Measurements from ENCODE around the gene PTPRK. TPM values are rescaled to one million over a fixed set of nuclear protein-coding genes. Genes with fewer than 3 reads are reported as not detected.

The PTPRK gene
- total and polyA plus RNA-seq, 2 of the 13 experiments (the other 11 are each of a cell fraction or from before 2014, with no cell fraction given): 43.6 to 98.3 TPM

DNA sequence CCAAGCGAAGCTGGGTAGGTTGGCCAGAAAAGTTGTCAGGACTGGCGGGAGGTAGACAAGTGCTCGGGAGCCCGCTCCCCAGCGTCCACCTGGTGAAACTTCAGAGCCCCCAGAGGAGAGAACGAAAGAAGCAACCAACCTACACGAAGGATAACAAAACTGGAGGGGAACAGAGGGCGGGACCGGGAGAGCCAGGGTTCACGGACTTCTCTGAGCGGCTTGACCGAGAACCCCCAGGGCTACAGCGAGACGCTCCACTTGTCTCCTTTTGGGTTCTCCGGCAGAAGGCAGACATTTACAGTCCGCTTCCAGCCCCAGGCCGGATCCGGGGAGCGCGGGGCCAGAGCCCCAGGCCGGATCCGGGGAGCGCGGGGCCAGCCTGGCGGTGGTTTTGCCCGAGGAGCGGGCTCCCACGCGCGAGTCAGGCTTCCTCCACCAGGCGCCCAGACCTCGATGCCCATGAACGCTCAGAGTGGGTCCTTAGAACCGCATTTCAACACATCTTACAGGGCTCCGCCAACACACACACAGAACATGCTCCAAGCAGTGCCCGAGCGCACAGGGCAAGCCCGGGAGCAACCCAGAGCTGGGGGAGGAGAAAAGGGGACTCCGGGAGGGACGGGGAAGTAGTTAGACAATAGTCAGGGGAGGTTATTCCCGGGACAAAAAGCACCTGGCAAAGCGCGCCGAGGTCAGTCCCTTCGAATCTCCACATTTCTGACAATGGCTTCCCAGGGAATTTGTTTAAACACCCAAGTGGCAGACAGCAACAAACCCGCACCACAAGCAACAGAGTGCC is 1.1 kb downstream of the PTPRK start (continued):
- TF ChIP-seq, protein P1, sequence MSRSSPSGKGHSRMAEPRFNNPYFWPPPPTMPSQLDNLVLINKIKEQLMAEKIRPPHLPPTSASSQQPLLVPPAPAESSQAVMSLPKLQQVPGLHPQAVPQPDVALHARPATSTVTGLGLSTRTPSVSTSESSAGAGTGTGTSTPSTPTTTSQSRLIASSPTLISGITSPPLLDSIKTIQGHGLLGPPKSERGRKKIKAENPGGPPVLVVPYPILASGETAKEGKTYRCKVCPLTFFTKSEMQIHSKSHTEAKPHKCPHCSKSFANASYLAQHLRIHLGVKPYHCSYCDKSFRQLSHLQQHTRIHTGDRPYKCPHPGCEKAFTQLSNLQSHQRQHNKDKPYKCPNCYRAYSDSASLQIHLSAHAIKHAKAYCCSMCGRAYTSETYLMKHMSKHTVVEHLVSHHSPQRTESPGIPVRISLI (CRISPR knock-in tag; IDR thresholded peaks at IDR 0.05; ENCODE audit: borderline replicate concordance): no peak
- TF ChIP-seq ZNF136 (CRISPR knock-in tag; IDR thresholded peaks at IDR 0.05; ENCODE audit: low read depth) (peak; percentile 59; the same call in 1 of the 2 replicates), HOXA9 (CRISPR knock-in tag; IDR thresholded peaks at IDR 0.05; ENCODE audit: borderline replicate concordance) (no peak), KMT2A (CRISPR knock-in tag; IDR thresholded peaks at IDR 0.05) (peak; percentile 87), ZBTB42 (CRISPR knock-in tag; IDR thresholded peaks at IDR 0.05) (peak; percentile 21; the same call in 1 of the 2 replicates), SALL2 (CRISPR knock-in tag; IDR thresholded peaks at IDR 0.05) (no peak; the same call in 1 of the 2 replicates), ZSCAN31 (CRISPR knock-in tag; IDR thresholded peaks at IDR 0.05; ENCODE audit: low read depth) (no peak), ZSCAN29 (CRISPR knock-in tag; conservative IDR thresholded peaks at IDR 0.05) (no peak), ATF7-NPFF (CRISPR knock-in tag; IDR thresholded peaks at IDR 0.05; ENCODE audit: low read depth) (no peak), ISX (CRISPR knock-in tag; conservative IDR thresholded peaks at IDR 0.05) (peak; percentile 91; the same call in 1 of the 2 replicates), ZNF816 (CRISPR knock-in tag; IDR thresholded peaks at IDR 0.05; ENCODE audit: borderline replicate concordance) (no peak), TAF15 (IDR thresholded peaks at IDR 0.05; ENCODE audit: low read depth, low read length, poor library complexity, severe bottlenecking) (peak; percentile 90), MEIS2 (CRISPR knock-in tag; IDR thresholded peaks at IDR 0.05) (peak; percentile 65; the same call in 1 of the 2 replicates), TARDBP (CRISPR knock-in tag; IDR thresholded peaks at IDR 0.05) (no peak), ZNF768 (CRISPR knock-in tag; IDR thresholded peaks at IDR 0.05) (peak; percentile 71; the same call in 1 of the 2 replicates), RBM39 (IDR thresholded peaks at IDR 0.05; ENCODE audit: low read depth, low read length, poor library complexity, severe bottlenecking) (no peak), NFIC (IDR thresholded peaks at IDR 0.05; ENCODE audit: low read length) (0 out of 2 replicates have a peak, but pooled peaks have one; percentile 4), RFX5 (IDR thresholded peaks at IDR 0.05; ENCODE audit: low read depth, low read length) (no peak), ZBTB21 (CRISPR knock-in tag; IDR thresholded peaks at IDR 0.05) (no peak)
- TF ChIP-seq, protein P2, sequence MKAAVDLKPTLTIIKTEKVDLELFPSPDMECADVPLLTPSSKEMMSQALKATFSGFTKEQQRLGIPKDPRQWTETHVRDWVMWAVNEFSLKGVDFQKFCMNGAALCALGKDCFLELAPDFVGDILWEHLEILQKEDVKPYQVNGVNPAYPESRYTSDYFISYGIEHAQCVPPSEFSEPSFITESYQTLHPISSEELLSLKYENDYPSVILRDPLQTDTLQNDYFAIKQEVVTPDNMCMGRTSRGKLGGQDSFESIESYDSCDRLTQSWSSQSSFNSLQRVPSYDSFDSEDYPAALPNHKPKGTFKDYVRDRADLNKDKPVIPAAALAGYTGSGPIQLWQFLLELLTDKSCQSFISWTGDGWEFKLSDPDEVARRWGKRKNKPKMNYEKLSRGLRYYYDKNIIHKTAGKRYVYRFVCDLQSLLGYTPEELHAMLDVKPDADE (CRISPR knock-in tag; IDR thresholded peaks at IDR 0.05): no peak
- TF ChIP-seq, protein P3, sequence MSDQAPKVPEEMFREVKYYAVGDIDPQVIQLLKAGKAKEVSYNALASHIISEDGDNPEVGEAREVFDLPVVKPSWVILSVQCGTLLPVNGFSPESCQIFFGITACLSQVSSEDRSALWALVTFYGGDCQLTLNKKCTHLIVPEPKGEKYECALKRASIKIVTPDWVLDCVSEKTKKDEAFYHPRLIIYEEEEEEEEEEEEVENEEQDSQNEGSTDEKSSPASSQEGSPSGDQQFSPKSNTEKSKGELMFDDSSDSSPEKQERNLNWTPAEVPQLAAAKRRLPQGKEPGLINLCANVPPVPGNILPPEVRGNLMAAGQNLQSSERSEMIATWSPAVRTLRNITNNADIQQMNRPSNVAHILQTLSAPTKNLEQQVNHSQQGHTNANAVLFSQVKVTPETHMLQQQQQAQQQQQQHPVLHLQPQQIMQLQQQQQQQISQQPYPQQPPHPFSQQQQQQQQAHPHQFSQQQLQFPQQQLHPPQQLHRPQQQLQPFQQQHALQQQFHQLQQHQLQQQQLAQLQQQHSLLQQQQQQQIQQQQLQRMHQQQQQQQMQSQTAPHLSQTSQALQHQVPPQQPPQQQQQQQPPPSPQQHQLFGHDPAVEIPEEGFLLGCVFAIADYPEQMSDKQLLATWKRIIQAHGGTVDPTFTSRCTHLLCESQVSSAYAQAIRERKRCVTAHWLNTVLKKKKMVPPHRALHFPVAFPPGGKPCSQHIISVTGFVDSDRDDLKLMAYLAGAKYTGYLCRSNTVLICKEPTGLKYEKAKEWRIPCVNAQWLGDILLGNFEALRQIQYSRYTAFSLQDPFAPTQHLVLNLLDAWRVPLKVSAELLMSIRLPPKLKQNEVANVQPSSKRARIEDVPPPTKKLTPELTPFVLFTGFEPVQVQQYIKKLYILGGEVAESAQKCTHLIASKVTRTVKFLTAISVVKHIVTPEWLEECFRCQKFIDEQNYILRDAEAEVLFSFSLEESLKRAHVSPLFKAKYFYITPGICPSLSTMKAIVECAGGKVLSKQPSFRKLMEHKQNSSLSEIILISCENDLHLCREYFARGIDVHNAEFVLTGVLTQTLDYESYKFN (CRISPR knock-in tag; conservative IDR thresholded peaks at IDR 0.05): peak; percentile 51
- TF ChIP-seq, protein P4, sequence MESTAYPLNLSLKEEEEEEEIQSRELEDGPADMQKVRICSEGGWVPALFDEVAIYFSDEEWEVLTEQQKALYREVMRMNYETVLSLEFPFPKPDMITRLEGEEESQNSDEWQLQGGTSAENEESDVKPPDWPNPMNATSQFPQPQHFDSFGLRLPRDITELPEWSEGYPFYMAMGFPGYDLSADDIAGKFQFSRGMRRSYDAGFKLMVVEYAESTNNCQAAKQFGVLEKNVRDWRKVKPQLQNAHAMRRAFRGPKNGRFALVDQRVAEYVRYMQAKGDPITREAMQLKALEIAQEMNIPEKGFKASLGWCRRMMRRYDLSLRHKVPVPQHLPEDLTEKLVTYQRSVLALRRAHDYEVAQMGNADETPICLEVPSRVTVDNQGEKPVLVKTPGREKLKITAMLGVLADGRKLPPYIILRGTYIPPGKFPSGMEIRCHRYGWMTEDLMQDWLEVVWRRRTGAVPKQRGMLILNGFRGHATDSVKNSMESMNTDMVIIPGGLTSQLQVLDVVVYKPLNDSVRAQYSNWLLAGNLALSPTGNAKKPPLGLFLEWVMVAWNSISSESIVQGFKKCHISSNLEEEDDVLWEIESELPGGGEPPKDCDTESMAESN (CRISPR knock-in tag; conservative IDR thresholded peaks at IDR 0.05): peak; percentile 66

Measured in HepG2 (cell line).